Measurements from ENCODE around the gene HAAO.

GRCh38 chr2:42756150-42756775, 36.1 kb downstream of the HAAO start:
- TF ChIP-seq CTCF (IDR thresholded peaks at IDR 0.05; ENCODE audit: low read length) (no peak), EZH2 (optimal IDR thresholded peaks at IDR 0.05; ENCODE audit: low read depth, low read length) (no peak), EZH2phosphoT487 (IDR thresholded peaks at IDR 0.05; ENCODE audit: low read length) (no peak)

Data from MM.1S (cell line).